ENCODE results near the gene VN1R2. TPM values are rescaled to one million over a fixed set of nuclear protein-coding genes. Genes with fewer than 3 reads are reported as not detected.
A peak's percentile ranks its signal among the peaks of the same experiment; 100 is the strongest.
"Not testable (repeated sequence)": the region's sequence is repeated elsewhere in the genome, so short reads cannot be mapped to it uniquely, and the experiment has no call there.

VN1R2 gene, protein sequence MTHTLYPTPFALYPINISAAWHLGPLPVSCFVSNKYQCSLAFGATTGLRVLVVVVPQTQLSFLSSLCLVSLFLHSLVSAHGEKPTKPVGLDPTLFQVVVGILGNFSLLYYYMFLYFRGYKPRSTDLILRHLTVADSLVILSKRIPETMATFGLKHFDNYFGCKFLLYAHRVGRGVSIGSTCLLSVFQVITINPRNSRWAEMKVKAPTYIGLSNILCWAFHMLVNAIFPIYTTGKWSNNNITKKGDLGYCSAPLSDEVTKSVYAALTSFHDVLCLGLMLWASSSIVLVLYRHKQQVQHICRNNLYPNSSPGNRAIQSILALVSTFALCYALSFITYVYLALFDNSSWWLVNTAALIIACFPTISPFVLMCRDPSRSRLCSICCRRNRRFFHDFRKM
- not detected for polyA plus RNA-seq (2012; ENCODE audit: low read depth, missing spikeins)

GRCh38 chr19:53257715-53258342 is at the start of gene VN1R2:
VN1R2 (plus strand) TSS chr19:53258292; CDS start chr19:53258376, 84 bp downstream.
- DNase-seq (ENCODE audit: insufficient read length, low spot score); FAIRE-seq: not testable (repeated sequence)

DNA sequence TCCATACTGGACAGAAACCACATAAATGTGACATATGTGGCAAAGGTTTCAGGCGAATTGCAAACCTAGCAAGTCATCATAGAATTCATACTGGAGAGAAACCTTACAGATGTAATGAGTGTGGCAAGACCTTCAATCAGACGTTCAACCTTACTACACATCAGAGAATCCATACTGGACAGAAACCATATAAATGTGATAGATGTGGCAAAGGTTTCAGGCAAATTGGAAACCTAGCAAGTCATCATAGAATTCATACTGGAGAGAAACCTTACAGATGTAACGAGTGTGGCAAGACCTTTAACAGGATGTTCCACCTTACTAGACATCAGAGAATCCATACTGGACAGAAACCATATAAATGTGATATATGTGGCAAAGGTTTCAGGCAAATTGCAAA is 46.5 kb upstream of the VN1R2 start:
- FAIRE-seq; DNase-seq (ENCODE audit: insufficient read length, low spot score): not testable (repeated sequence)

- DNase-seq (ENCODE audit: insufficient read length, low spot score): no peak
- no peak for TF ChIP-seq POLR2AphosphoS5 (IDR thresholded peaks at IDR 0.05; ENCODE audit: low read depth, low read length)
- TF ChIP-seq TAF1 (IDR thresholded peaks at IDR 0.05; ENCODE audit: low read depth, low read length): no peak
- no peak for TF ChIP-seq POLR2A (IDR thresholded peaks at IDR 0.05; ENCODE audit: low read depth, low read length)
- no peak for TF ChIP-seq SPI1 (IDR thresholded peaks at IDR 0.05; ENCODE audit: low read depth, low read length)
- TF ChIP-seq POU2F2 (IDR thresholded peaks at IDR 0.05; ENCODE audit: low read depth, low read length): no peak
- TF ChIP-seq PAX5 (IDR thresholded peaks at IDR 0.05; ENCODE audit: insufficient read depth, low read length, severe bottlenecking): no peak
- FAIRE-seq: no peak
Observed at GRCh38 chr19:53212703-53213320, 45.3 kb upstream of the VN1R2 start.

- not testable (repeated sequence) for DNase-seq (ENCODE audit: insufficient read length, low spot score); FAIRE-seq
Observed at GRCh38 chr19:53222716-53223115, 35.4 kb upstream of the VN1R2 start.

GRCh38 chr19:53224606-53225005 is 33.5 kb upstream of the VN1R2 start:
- DNase-seq (ENCODE audit: insufficient read length, low spot score): no peak
- FAIRE-seq: no peak
- TF ChIP-seq POU2F2 (IDR thresholded peaks at IDR 0.05; ENCODE audit: low read depth, low read length) (no peak), SPI1 (IDR thresholded peaks at IDR 0.05; ENCODE audit: low read depth, low read length) (no peak), PAX5 (IDR thresholded peaks at IDR 0.05; ENCODE audit: insufficient read depth, low read length, severe bottlenecking) (no peak), TAF1 (IDR thresholded peaks at IDR 0.05; ENCODE audit: low read depth, low read length) (no peak)

DNA sequence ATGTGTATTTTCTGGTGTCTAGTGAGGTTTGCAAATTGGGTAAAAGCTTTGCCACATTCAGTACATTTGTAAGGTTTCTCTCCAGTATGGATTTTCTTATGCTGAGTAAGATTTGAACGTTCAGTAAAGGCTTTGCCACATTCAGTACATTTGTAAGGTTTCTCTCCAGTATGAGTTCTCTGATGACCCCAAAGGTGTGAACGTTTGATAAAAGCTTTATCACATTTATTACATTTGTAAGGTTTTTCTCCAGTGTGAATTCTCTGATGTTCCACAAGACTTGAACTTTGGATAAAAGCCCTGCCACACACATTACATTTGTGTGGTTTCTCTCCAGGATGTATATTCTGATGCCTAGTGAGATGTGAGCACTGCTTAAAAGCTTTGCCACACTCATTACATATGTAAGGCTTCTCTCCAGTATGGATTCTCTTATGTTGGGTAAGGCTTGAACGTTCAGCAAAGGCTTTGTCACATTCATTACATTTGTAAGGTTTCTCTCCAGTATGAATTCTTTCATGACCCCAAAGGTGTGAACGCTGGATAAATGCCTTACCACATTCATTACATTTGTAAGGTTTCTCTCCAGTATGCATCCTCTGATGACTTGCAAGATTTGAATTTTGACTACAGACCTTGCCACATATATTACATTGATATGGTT is 20.8 kb upstream of the VN1R2 start:
- DNase-seq (ENCODE audit: insufficient read length, low spot score) (no peak), FAIRE-seq (no peak)
- TF ChIP-seq POLR2A (IDR thresholded peaks at IDR 0.05; ENCODE audit: low read depth, low read length) (no peak), SPI1 (IDR thresholded peaks at IDR 0.05; ENCODE audit: low read depth, low read length) (no peak), PAX5 (IDR thresholded peaks at IDR 0.05; ENCODE audit: insufficient read depth, low read length, severe bottlenecking) (no peak)

GRCh38 chr19:53246498-53246897 is 11.6 kb upstream of the VN1R2 start:
- TF ChIP-seq POLR2A (IDR thresholded peaks at IDR 0.05; ENCODE audit: low read depth, low read length): no peak
- no peak for TF ChIP-seq POLR2AphosphoS5 (IDR thresholded peaks at IDR 0.05; ENCODE audit: low read depth, low read length)
- TF ChIP-seq SPI1 (IDR thresholded peaks at IDR 0.05; ENCODE audit: low read depth, low read length): peak; percentile 93
- TF ChIP-seq PAX5 (IDR thresholded peaks at IDR 0.05; ENCODE audit: insufficient read depth, low read length, severe bottlenecking): no peak
- FAIRE-seq: peak; percentile 52
- DNase-seq (ENCODE audit: insufficient read length, low spot score): no peak

DNA sequence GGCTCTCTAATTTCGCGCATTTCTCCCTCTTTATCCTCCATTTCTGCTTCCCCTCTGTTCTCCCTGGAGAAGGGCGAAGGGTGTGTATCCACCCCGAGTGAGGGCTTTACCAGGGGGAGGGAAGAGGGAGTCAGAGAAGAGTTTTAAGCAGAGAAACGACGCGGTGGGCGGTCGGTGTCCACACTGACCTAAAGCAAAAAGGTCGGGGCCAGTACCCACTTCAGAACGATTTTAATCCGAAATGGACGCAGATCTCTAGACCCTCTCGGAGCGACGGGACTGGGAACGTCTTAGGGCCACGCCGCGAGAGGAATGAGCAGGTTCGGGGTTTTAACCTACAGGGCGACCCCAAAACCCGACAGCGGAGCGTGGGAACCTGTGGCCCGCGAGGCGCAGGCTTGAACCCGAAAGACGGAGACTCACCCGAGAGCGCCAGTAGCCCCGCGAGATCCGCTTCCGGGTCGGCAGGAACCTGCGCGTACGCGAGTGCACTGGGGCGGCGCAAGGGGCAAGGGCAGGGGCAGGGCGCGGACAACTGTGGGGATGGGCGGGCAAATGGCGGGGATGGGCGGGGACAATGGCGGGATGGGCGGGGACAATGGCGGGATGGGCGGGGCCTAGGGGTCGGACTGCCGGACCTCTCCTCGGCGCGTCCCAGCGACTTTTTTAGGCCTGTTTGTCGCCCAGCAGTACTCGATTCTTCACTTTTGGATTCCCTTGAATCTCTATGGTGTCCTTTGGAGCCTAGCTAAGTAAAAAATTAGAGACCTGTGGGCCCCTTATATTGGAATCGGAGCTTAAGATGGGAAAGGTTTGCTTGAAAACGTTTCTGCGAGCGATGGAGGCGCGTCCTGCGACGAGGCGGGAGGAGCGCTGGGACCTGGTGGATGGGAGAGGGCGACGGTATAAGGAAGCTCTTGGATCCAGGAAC is 3.4 kb upstream of the VN1R2 start, which contains the start of gene ZNF677:
Gene ZNF677, minus strand, starts transcription at position 463 of the 931 bp plus-strand sequence. CDS start 3,323 bp downstream, outside the sequence.
- FAIRE-seq (peak; percentile 52), DNase-seq (ENCODE audit: insufficient read length, low spot score) (peak; percentile 59)

DNA sequence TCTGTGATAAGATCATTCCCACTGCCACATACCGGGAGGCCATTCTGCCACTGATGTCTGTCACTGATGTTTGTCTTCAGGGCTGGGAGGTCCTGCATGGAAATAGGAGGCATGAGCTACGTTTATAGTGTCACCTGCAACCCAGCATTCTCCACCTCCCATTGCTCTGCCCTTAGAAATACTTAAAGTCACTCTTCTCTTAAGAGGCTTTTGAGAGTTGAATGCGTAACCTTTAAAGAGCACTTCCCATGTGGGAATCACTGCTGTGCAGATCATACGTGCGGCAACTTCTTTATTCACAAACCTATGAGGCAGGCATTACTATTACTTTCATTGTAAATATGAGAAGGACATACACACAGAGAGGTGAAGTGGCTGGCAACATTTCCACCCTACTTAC is 9.5 kb downstream of the VN1R2 start, which contains the start of gene VN1R4:
Gene VN1R4, minus strand, starts transcription at position 101 of the 400 bp plus-strand sequence. Its CDS starts 58 bp downstream, at position 43.
- not testable (repeated sequence) for DNase-seq (ENCODE audit: insufficient read length, low spot score); FAIRE-seq

More for the DNA sequence above, 3.4 kb upstream of the VN1R2 start, which contains the start of gene ZNF677:
- TF ChIP-seq SPI1 (IDR thresholded peaks at IDR 0.05; ENCODE audit: low read depth, low read length) (no peak), TAF1 (IDR thresholded peaks at IDR 0.05; ENCODE audit: low read depth, low read length) (no peak), POLR2A (IDR thresholded peaks at IDR 0.05; ENCODE audit: low read depth, low read length) (no peak), POLR2AphosphoS5 (IDR thresholded peaks at IDR 0.05; ENCODE audit: low read depth, low read length) (no peak), PAX5 (IDR thresholded peaks at IDR 0.05; ENCODE audit: insufficient read depth, low read length, severe bottlenecking) (no peak), POU2F2 (IDR thresholded peaks at IDR 0.05; ENCODE audit: low read depth, low read length) (no peak)

DNA sequence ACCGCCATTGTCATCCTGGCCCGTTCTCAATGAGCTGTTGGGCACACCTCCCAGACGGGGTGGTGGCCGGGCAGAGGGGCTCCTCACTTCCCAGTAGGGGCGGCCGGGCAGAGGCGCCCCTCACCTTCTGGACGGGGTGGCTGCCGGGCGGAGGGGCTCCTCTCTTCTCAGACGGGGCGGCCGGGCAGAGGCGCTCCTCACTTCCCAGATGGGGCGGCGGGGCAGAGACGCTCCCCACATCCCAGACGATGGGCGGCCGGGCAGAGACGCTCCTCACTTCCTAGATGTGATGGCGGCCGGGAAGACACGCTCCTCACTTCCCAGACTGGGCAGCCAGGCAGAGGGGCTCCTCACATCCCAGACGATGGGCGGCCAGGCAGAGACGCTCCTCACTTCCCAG is 11.8 kb downstream of the VN1R2 start:
- FAIRE-seq; DNase-seq (ENCODE audit: insufficient read length, low spot score): not testable (repeated sequence)
